ENCODE data around the gene ST6GALNAC1. TPM values are rescaled to one million over a fixed set of nuclear protein-coding genes. Genes with fewer than 3 reads are reported as not detected.

Gene ST6GALNAC1
- total and polyA plus RNA-seq, 12 donors = 0.25 to 0.88 (median 0.47) TPM; not detected in 7

GRCh38 chr17:76645481-76645880 lies 1.9 kb upstream of the ST6GALNAC1 start:
- H3K27me3 ChIP-seq = no peaks in the 10 kb centered on the region
- no peaks in the 10 kb centered on the region for H3K36me3 ChIP-seq (replicated peaks in 1 of 2)
- DNase-seq = no peak
- no peak overlapping the region for H3K27ac ChIP-seq
- no peak overlapping the region for H3K4me3 ChIP-seq
- no peak for TF ChIP-seq POLR2A (IDR thresholded peaks at IDR 0.05)
- TF ChIP-seq, protein P1, sequence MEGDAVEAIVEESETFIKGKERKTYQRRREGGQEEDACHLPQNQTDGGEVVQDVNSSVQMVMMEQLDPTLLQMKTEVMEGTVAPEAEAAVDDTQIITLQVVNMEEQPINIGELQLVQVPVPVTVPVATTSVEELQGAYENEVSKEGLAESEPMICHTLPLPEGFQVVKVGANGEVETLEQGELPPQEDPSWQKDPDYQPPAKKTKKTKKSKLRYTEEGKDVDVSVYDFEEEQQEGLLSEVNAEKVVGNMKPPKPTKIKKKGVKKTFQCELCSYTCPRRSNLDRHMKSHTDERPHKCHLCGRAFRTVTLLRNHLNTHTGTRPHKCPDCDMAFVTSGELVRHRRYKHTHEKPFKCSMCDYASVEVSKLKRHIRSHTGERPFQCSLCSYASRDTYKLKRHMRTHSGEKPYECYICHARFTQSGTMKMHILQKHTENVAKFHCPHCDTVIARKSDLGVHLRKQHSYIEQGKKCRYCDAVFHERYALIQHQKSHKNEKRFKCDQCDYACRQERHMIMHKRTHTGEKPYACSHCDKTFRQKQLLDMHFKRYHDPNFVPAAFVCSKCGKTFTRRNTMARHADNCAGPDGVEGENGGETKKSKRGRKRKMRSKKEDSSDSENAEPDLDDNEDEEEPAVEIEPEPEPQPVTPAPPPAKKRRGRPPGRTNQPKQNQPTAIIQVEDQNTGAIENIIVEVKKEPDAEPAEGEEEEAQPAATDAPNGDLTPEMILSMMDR (IDR thresholded peaks at IDR 0.05) = no peak
- 57 to 100% (median 89%) methylated on average over 5 of the region's 5 CpGs for WGBS, 4 donors
- peaks cover 5 to 9% (median 5%) of the 10 kb centered on the region in 3 donors for H3K9me3 ChIP-seq (replicated peaks in 1 of 3)
- H3K4me1 ChIP-seq (replicated peaks in 1 of 2) = peaks cover 4 to 10% of the 10 kb centered on the region in 2 donors
- intact Hi-C loops (cut with DNase I) = no loop called here

DNA sequence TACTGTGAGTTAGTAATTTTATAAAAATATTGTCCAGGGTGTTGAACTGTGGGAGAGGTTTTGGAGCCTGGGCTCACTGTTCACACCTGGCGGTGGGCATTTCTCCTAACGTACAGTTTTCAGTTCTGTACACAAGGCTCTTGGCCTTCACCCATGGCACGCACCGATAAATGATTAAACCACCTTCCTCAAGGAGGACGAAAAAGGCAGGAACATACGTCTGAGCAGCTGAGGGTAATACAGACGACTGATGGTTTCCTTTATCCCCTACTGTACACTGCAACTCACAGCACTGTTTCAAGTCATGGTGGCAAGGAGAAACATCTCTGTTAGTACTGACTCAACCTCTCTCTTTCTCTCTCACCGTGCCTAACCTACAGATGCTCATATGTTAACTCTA lies 1.4 kb upstream of the ST6GALNAC1 start:
- 82 to 91% (median 85%) methylated on average over 8 of the region's 8 CpGs for WGBS, 4 donors
- Histone ChIP-seq H3K4me3 (no peak overlapping the region), H3K27me3 (no peaks in the 10 kb centered on the region), H3K9me3 (replicated peaks in 1 of 3) (peaks cover 5 to 9% (median 5%) of the 10 kb centered on the region in 3 donors), H3K4me1 (replicated peaks in 1 of 2) (peaks cover 7 to 11% of the 10 kb centered on the region in 2 donors), H3K36me3 (replicated peaks in 1 of 2) (no peaks in the 10 kb centered on the region), H3K27ac (no peak overlapping the region)
- TF ChIP-seq POLR2A (IDR thresholded peaks at IDR 0.05) = no peak
- TF ChIP-seq, protein P1 (IDR thresholded peaks at IDR 0.05) = no peak
- intact Hi-C loops (cut with DNase I) = no loop called here
- no peak for DNase-seq

DNA sequence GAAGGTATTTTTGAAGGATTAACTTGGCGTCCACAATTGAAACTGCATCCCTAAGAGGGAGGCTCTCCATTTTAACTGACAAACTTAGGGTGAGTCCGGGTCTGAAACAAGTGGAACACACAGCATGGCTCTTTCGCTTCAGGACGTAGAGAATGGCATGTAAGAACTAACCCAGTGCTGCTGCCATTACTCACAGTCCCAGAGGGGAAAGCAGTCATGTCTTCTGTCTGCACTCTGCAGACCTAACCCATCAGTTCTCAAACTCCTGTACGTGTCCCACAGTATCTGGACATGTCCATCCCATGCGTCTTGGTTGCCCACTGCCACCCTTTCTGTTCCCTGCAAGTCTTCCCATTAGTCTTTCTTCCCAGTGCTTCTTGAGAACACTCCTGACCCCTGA lies 563 bp downstream of the ST6GALNAC1 start:
- DNase-seq = no peak
- H3K4me1 ChIP-seq (replicated peaks in 1 of 2) = peaks cover 7 to 11% of the 10 kb centered on the region in 2 donors
- TF ChIP-seq POLR2A (IDR thresholded peaks at IDR 0.05) = no peak
- TF ChIP-seq, protein P1 (IDR thresholded peaks at IDR 0.05) = no peak
- WGBS, 4 donors = 86 to 95% (median 88%) methylated on average over 6 of the region's 6 CpGs
- H3K4me3 ChIP-seq = no peak overlapping the region
- H3K9me3 ChIP-seq (replicated peaks in 1 of 3) = peaks cover 5 to 9% (median 5%) of the 10 kb centered on the region in 3 donors
- no peaks in the 10 kb centered on the region for H3K36me3 ChIP-seq (replicated peaks in 1 of 2)
- intact Hi-C loops (cut with DNase I) = no loop called here
- H3K27ac ChIP-seq = no peak overlapping the region
- no peaks in the 10 kb centered on the region for H3K27me3 ChIP-seq

GRCh38 chr17:76642032-76642561 lies 1.5 kb downstream of the ST6GALNAC1 start:
- H3K4me1 ChIP-seq (replicated peaks in 1 of 2) = peaks cover 7 to 11% of the 10 kb centered on the region in 2 donors
- intact Hi-C loops (cut with DNase I) = no loop called here
- no peak overlapping the region for H3K27ac ChIP-seq
- no peak overlapping the region for H3K4me3 ChIP-seq
- H3K27me3 ChIP-seq = no peaks in the 10 kb centered on the region
- no peaks in the 10 kb centered on the region for H3K36me3 ChIP-seq (replicated peaks in 1 of 2)
- TF ChIP-seq POLR2A (IDR thresholded peaks at IDR 0.05) = no peak
- TF ChIP-seq, protein P1 (IDR thresholded peaks at IDR 0.05) = no peak
- no peak for DNase-seq
- WGBS, 4 donors = 84 to 88% (median 86%) methylated on average over 5 of the region's 5 CpGs
- H3K9me3 ChIP-seq (replicated peaks in 1 of 3) = peaks cover 5 to 9% (median 5%) of the 10 kb centered on the region in 3 donors

All from adrenal gland (tissue), 12 donors.